ENCODE measurements around the gene ZDHHC20.

DNA sequence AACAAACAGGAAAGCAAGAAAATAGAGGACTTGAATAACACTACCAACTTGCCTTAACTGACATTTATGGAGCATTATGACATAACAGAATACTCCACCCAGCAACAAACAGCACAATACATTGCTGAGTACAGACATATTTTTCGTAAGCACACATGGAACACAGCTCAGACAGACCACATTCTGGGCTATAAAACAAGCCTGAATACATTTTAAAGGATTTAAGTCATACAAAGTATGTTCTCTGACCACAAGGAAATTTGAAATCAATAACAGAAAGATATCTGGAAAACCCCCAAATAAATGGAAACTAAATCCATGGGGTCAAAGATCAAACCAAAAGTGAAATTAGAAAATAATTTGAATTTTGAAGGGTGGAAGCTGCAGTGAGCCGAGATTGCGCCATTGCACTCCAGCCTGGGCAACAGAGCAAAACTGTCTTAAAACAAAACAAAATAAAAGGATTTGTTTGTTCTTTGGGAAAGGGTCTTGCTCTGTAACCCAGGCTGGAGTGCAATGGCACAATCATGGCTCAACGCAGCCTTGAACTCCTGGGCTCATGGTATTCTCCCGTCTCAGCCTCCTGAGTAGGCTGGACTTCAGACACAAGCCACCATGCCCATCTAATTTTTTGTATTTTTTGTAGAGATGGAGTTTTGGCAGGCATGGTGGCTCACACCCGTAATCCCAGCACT lies 5.6 kb downstream of the ZDHHC20 start:
- TF ChIP-seq, protein P1, sequence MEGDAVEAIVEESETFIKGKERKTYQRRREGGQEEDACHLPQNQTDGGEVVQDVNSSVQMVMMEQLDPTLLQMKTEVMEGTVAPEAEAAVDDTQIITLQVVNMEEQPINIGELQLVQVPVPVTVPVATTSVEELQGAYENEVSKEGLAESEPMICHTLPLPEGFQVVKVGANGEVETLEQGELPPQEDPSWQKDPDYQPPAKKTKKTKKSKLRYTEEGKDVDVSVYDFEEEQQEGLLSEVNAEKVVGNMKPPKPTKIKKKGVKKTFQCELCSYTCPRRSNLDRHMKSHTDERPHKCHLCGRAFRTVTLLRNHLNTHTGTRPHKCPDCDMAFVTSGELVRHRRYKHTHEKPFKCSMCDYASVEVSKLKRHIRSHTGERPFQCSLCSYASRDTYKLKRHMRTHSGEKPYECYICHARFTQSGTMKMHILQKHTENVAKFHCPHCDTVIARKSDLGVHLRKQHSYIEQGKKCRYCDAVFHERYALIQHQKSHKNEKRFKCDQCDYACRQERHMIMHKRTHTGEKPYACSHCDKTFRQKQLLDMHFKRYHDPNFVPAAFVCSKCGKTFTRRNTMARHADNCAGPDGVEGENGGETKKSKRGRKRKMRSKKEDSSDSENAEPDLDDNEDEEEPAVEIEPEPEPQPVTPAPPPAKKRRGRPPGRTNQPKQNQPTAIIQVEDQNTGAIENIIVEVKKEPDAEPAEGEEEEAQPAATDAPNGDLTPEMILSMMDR (IDR thresholded peaks at IDR 0.05): no peak
- TF ChIP-seq POLR2A (IDR thresholded peaks at IDR 0.05): no peak
